Measurements from ENCODE around the gene EFCAB11.

The EFCAB11 gene

DNA sequence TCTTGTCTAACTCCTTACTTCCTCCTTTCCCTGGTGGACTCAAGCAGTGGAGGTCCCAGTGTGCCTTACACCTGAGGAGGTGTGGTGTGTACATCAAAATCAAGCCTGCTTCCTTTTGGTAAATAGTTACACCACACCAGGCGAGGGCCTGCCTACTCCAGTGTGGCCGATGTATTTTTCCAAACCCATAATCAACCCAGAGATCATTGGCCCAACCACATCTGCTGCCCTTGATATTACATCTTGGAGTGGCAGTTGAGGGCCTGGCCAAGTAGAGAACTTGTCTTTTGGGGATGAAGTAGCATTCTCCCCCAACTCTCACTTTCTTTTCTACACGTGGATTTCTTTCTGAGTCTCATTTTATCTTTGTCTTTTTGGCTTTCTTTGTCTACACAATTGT, 187.4 kb downstream of the EFCAB11 start:
- H3K4me2 ChIP-seq (ENCODE audit: low read length): no peak overlapping the region
- no peaks in the 10 kb centered on the region for H3K79me2 ChIP-seq (ENCODE audit: insufficient read depth, low read length)
- H3K9me2 ChIP-seq (ENCODE audit: low read depth, low read length): no peaks in the 10 kb centered on the region
- no peak overlapping the region for H2AFZ ChIP-seq (ENCODE audit: low read length)
- H3K27ac ChIP-seq (ENCODE audit: low read depth, low read length, poor library complexity, severe bottlenecking): no peak overlapping the region
- no peaks in the 10 kb centered on the region for H3F3A ChIP-seq (ENCODE audit: insufficient read depth, low read length)
- no peaks in the 10 kb centered on the region for H4K20me1 ChIP-seq (ENCODE audit: insufficient read depth, low read length)
- H3K4me3 ChIP-seq (ENCODE audit: low read depth, low read length, poor library complexity, severe bottlenecking): no peak overlapping the region
- peaks cover 3% of the 10 kb centered on the region for H3K4me1 ChIP-seq (ENCODE audit: insufficient read depth, low read length, severe bottlenecking)
- TF ChIP-seq EZH2 (IDR thresholded peaks at IDR 0.05; ENCODE audit: borderline replicate concordance, low read length): no peak
- TF ChIP-seq, protein P1, sequence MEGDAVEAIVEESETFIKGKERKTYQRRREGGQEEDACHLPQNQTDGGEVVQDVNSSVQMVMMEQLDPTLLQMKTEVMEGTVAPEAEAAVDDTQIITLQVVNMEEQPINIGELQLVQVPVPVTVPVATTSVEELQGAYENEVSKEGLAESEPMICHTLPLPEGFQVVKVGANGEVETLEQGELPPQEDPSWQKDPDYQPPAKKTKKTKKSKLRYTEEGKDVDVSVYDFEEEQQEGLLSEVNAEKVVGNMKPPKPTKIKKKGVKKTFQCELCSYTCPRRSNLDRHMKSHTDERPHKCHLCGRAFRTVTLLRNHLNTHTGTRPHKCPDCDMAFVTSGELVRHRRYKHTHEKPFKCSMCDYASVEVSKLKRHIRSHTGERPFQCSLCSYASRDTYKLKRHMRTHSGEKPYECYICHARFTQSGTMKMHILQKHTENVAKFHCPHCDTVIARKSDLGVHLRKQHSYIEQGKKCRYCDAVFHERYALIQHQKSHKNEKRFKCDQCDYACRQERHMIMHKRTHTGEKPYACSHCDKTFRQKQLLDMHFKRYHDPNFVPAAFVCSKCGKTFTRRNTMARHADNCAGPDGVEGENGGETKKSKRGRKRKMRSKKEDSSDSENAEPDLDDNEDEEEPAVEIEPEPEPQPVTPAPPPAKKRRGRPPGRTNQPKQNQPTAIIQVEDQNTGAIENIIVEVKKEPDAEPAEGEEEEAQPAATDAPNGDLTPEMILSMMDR (IDR thresholded peaks at IDR 0.05; ENCODE audit: low read length): no peak
- no peaks in the 10 kb centered on the region for H3K36me3 ChIP-seq (ENCODE audit: insufficient read depth, low read length)
- no peaks in the 10 kb centered on the region for H3K9me3 ChIP-seq (ENCODE audit: low read length)
- H3K9ac ChIP-seq (ENCODE audit: low read length): no peak overlapping the region
- no peaks in the 10 kb centered on the region for H3K27me3 ChIP-seq (ENCODE audit: insufficient read depth, low read length)

DNA sequence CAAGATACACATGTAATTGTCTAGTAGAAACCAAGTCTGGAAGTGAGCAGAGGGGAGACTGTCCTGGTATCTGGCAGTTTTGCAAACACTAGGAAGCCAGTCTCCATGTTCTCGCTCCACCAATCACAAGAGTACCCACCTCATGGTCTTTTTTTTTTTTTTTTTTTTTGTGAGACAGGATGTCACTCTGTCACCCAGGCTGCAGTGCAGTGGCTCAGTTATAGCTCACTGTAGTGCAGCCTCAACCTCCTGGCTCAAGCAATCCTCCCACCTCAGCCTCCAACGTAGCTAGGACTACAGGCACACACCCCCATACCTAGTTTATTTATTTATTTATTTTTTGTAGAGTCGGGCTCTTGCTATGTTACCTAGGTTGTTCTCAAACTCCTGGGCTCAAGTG, 189.2 kb downstream of the EFCAB11 start:
- H3K9me3 ChIP-seq (ENCODE audit: low read length): no peaks in the 10 kb centered on the region
- H3K9ac ChIP-seq (ENCODE audit: low read length): no peak overlapping the region
- H3K79me2 ChIP-seq (ENCODE audit: insufficient read depth, low read length): no peaks in the 10 kb centered on the region
- no peak overlapping the region for H3K4me3 ChIP-seq (ENCODE audit: low read depth, low read length, poor library complexity, severe bottlenecking)
- H3K36me3 ChIP-seq (ENCODE audit: insufficient read depth, low read length): no peaks in the 10 kb centered on the region
- H3K27me3 ChIP-seq (ENCODE audit: insufficient read depth, low read length): no peaks in the 10 kb centered on the region
- H3K9me2 ChIP-seq (ENCODE audit: low read depth, low read length): no peaks in the 10 kb centered on the region
- no peak overlapping the region for H3K4me2 ChIP-seq (ENCODE audit: low read length)
- H3F3A ChIP-seq (ENCODE audit: insufficient read depth, low read length): no peaks in the 10 kb centered on the region
- H3K4me1 ChIP-seq (ENCODE audit: insufficient read depth, low read length, severe bottlenecking): peaks cover 3% of the 10 kb centered on the region
- H3K27ac ChIP-seq (ENCODE audit: low read depth, low read length, poor library complexity, severe bottlenecking): no peak overlapping the region
- TF ChIP-seq, protein P1 (IDR thresholded peaks at IDR 0.05; ENCODE audit: low read length): no peak
- TF ChIP-seq EZH2 (IDR thresholded peaks at IDR 0.05; ENCODE audit: borderline replicate concordance, low read length): no peak
- no peaks in the 10 kb centered on the region for H4K20me1 ChIP-seq (ENCODE audit: insufficient read depth, low read length)
- H2AFZ ChIP-seq (ENCODE audit: low read length): no peak overlapping the region

DNA sequence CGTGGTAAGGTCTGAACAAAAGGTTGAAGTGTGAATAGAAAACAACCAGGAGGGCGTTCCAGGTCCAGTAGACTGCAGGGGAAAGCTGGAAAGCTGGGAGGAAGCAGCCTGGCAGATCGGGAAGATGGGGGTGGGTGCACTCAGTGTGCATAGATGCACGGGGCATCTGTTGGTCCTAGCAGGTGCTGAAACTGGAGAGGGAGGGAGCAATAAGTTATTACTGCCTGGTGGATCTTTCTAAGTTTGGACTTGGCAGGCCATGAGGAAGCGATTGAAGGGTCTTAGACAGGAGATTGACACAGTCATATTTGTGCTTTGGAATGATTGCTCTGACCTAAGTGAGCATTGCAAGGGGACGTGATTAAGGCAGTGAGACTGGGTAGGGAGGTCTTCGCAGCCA, 194.4 kb downstream of the EFCAB11 start:
- Histone ChIP-seq H3K27me3 (ENCODE audit: insufficient read depth, low read length) (no peaks in the 10 kb centered on the region; the same call in 1 of the 2 replicates), H3K9me3 (ENCODE audit: low read length) (no peaks in the 10 kb centered on the region), H3K36me3 (ENCODE audit: insufficient read depth, low read length) (no peaks in the 10 kb centered on the region), H3K4me3 (ENCODE audit: low read depth, low read length, poor library complexity, severe bottlenecking) (no peak overlapping the region), H3K4me2 (ENCODE audit: low read length) (no peak overlapping the region), H3K9me2 (ENCODE audit: low read depth, low read length) (no peaks in the 10 kb centered on the region), H3K9ac (ENCODE audit: low read length) (no peak overlapping the region), H4K20me1 (ENCODE audit: insufficient read depth, low read length) (no peaks in the 10 kb centered on the region), H2AFZ (ENCODE audit: low read length) (no peak overlapping the region), H3K4me1 (ENCODE audit: insufficient read depth, low read length, severe bottlenecking) (no peaks in the 10 kb centered on the region), H3K27ac (ENCODE audit: low read depth, low read length, poor library complexity, severe bottlenecking) (no peak overlapping the region), H3F3A (ENCODE audit: insufficient read depth, low read length) (no peaks in the 10 kb centered on the region), H3K79me2 (ENCODE audit: insufficient read depth, low read length) (no peaks in the 10 kb centered on the region)
- TF ChIP-seq, protein P1 (IDR thresholded peaks at IDR 0.05; ENCODE audit: low read length): no peak
- no peak for TF ChIP-seq EZH2 (IDR thresholded peaks at IDR 0.05; ENCODE audit: borderline replicate concordance, low read length)
